Adrenal gland (tissue), 12 donors: ENCODE data around the gene TENM4. TPM values are rescaled to one million over a fixed set of nuclear protein-coding genes. Genes with fewer than 3 reads are reported as not detected.

ENCODE experiments used
- DNase-seq, 7 donors: peaks; one replicate each; pipeline ENCODE4 v3.0.0-alpha.2; 2019 to 2020
- H3K27ac ChIP-seq, 5 donors: fragments of 200-600 bp; sonication (generic) in 4 of 5; 1 replicate in 3 of 5; 2 replicates in 2 of 5; pipeline versions ENCODE4 v1.5.1 to v1.8.0; 2016 to 2020; ENCODE audit warnings: mild to moderate bottlenecking in 1 of 5
- H3K27me3 ChIP-seq: fragments of 200-600 bp; 2 replicates; pipeline ENCODE4 v1.8.0; 2021
- H3K36me3 ChIP-seq, 2 donors: fragments of 200-600 bp; replicated peaks in 1 of 2; 1 replicate in 1 of 2; 2 replicates in 1 of 2; pipeline versions ENCODE4 v1.5.1 to v1.8.0; 2018 to 2022
- H3K4me1 ChIP-seq, 2 donors: fragments of 200-600 bp; replicated peaks in 1 of 2; 1 replicate in 1 of 2; 2 replicates in 1 of 2; pipeline versions ENCODE4 v1.5.1 to v1.8.0; 2018 to 2021
- H3K4me3 ChIP-seq, 4 donors: fragments of 200-600 bp; sonication (generic) in 3 of 4; one replicate each; pipeline ENCODE4 v1.5.1; 2016 to 2018
- H3K9me3 ChIP-seq, 3 donors: fragments of 200-600 bp; sonication (generic) in 1 of 3; replicated peaks in 1 of 3; 1 replicate in 2 of 3; 2 replicates in 1 of 3; pipeline versions ENCODE4 v1.5.1 to v1.8.0; 2016 to 2021
- POLR2A ChIP-seq, 2 donors: fragments of 450-650 bp; IDR thresholded peaks; one replicate each; pipeline ENCODE4 v1.6.1; 2017; ENCODE audit warnings: antibody characterized with exemption in 2 of 2, mild to moderate bottlenecking in 2 of 2, moderate library complexity in 1 of 2
- WGBS, 4 donors: extraction: QIAGEN DNeasy Blood & Tissue Kit in 2 of 4; methylation state at CpG; one replicate each; pipeline versions ENCODE4 v1.1.5 to v1.1.7; 2013 to 2017; 5-methylcytosine and 5-hydroxymethylcytosine counted together
- intact Hi-C, 2 donors: fragments of 100-400 bp; cut with DNase I; formaldehyde crosslinking; loops; one replicate each; pipeline versions ENCODE4 v1.14.1 to v1.15.0; 2022 to 2023
- polyA plus RNA-seq, 3 donors: library from polyadenylated mRNA; stranded (reverse); fragments of 200-250 nt in 2 of 3; fragments of 350-450 nt in 1 of 3; fragmentation: Illumina TruSeq in 1 of 3; extraction: RNeasy Lipid Tissue Mini Kit (QIAGEN cat#74804) in 1 of 3; gene quantifications; one replicate each; pipeline ENCODE4 v1.2.3, GENCODE V29; 2013 to 2014
- total RNA-seq, 9 donors: library from RNA; depleted of rRNA in 4 of 9; stranded (reverse); fragments of >200 nt in 4 of 9; fragments of 120-200 nt in 1 of 9; fragmentation: NEBNext Ultra II Directional in 1 of 9; extraction: Animal tissue kit (Norgen Biotek cat#: 25700) in 1 of 9; gene quantifications; one replicate each; pipeline versions ENCODE4 v1.1.0 to v1.2.4, GENCODE V29; 2013 to 2023
- TF ChIP-seq, protein P1 (sequence below), 6 experiments: fragments of 450-650 bp in 4 of 6; fragments of 200-600 bp in 2 of 6; sonication (generic) in 1 of 6; IDR thresholded peaks; 1 replicate in 5 of 6; 2 replicates in 1 of 6; pipeline versions ENCODE4 v1.5.1 to v1.8.0; 2016 to 2021; ENCODE audit warnings: antibody characterized with exemption in 6 of 6, mild to moderate bottlenecking in 2 of 6, moderate library complexity in 1 of 6
- donor health status: healthy with polysubstance abuse.
- donor health status: Bipolar disorder and iron deficiency.
- donor health status: DM: yes; HTN: yes; CAD: no.
- donor health status: DM: no; HTN: no; CAD: no.
- donor health status: DM: no; HTN: no; CAD: no.
- donor health status: DM: yes; HTN: yes; CAD: no.

Gene TENM4
- total and polyA plus RNA-seq, 12 donors = 0.74 to 24.9 (median 6.7) TPM

DNA sequence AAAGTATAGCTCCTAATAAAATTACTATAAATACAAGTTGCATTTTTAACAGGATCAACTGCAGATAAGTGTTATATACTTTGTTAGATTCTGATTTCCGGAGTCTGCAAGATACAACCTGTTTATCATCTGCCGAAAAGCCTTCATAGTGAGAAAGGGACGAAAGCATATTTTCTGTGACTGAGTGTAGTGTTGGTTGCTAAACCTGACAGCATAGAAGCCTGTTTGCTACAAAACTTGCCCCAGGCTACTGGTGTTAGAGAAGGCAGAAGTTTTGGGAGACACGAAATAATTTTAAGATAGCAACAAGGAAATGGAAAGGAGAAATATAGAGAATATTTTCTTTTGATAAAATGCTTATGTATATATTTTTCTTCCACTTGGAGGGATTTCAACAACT lies 622.6 kb downstream of the TENM4 start:
- intact Hi-C loops = no loop called here
- Histone ChIP-seq H3K4me1 (peaks cover 0 to under 1% of the 10 kb centered on the region in 2 donors), H3K27ac (no peak overlapping the region), H3K36me3 (no peaks in the 10 kb centered on the region), H3K9me3 (no peaks in the 10 kb centered on the region), H3K4me3 (no peak overlapping the region), H3K27me3 (no peaks in the 10 kb centered on the region)
- TF ChIP-seq, protein P1, sequence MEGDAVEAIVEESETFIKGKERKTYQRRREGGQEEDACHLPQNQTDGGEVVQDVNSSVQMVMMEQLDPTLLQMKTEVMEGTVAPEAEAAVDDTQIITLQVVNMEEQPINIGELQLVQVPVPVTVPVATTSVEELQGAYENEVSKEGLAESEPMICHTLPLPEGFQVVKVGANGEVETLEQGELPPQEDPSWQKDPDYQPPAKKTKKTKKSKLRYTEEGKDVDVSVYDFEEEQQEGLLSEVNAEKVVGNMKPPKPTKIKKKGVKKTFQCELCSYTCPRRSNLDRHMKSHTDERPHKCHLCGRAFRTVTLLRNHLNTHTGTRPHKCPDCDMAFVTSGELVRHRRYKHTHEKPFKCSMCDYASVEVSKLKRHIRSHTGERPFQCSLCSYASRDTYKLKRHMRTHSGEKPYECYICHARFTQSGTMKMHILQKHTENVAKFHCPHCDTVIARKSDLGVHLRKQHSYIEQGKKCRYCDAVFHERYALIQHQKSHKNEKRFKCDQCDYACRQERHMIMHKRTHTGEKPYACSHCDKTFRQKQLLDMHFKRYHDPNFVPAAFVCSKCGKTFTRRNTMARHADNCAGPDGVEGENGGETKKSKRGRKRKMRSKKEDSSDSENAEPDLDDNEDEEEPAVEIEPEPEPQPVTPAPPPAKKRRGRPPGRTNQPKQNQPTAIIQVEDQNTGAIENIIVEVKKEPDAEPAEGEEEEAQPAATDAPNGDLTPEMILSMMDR (IDR thresholded peaks at IDR 0.05) = no peak
- TF ChIP-seq POLR2A (IDR thresholded peaks at IDR 0.05) = no peak
- 87 to 91% (median 91%) methylated on average over 4 of the region's 4 CpGs for WGBS, 4 donors
- DNase-seq = no peak

DNA sequence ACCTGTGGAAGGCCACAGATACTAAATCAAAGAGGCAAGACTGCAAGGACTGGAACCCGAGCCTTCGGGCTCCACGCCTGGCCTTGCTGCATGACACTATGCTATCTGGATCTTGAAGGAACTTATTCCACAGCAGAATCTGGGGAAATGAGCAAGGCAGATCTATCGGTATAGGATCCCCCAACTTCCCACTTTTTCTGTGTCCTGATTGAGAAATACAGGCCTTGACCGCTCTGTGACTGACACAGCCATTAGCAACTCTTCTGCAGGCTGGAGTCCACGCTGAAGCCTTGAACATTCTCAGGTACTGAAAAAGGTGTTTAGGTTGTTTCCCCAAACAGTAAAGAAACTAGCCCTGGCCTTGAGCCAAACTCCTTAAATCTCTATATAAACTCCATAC lies 625.0 kb downstream of the TENM4 start:
- Histone ChIP-seq H3K9me3 (no peaks in the 10 kb centered on the region), H3K27me3 (no peaks in the 10 kb centered on the region), H3K27ac (no peak overlapping the region), H3K4me1 (no peaks in the 10 kb centered on the region), H3K4me3 (no peak overlapping the region), H3K36me3 (no peaks in the 10 kb centered on the region)
- DNase-seq = no peak
- WGBS, 4 donors = 81 to 87% (median 85%) methylated on average over 6 of the region's 6 CpGs
- intact Hi-C loops = no loop called here
- TF ChIP-seq POLR2A (IDR thresholded peaks at IDR 0.05) = no peak

DNA sequence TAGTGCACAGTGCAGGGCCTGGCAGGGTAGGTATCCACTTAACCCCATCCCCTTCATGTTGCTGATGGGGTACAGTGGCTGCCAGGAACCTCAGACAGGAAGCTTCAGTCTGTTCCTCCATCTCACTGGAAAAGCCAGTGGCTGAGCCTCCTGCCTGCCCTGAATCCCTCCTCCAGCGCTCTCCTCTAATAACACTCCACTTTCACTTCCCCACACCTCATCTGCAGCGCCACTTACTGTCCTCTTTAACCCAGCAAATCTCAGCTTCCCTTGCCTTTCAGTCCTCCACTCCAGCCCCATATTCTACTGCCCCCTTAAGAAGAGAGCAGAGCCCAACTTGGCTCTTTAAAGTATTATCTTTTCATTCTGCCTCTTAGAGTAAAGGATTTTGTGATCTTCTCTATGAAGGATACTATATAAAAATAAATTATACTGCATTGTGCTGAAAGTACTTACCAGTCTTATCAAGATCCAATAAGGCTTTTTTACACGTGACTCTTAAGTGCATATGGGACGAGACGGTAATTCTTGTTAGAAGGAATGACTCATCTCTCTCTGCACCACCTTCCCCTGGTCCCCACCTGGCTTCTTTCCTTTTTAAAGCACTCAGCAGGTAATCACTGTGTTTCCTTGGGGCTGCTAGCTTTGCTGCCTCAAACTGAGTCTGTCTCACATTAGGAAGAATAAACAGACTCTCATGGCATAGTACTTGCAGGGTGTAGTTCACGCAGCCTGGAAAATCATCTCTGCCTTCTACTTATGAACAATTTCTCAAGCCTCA lies 628.1 kb downstream of the TENM4 start:
- Histone ChIP-seq H3K9me3 (no peaks in the 10 kb centered on the region), H3K4me1 (peaks cover 0 to 11% of the 10 kb centered on the region in 2 donors), H3K27ac (no peak overlapping the region), H3K27me3 (no peaks in the 10 kb centered on the region), H3K4me3 (no peak overlapping the region), H3K36me3 (no peaks in the 10 kb centered on the region)
- TF ChIP-seq POLR2A (IDR thresholded peaks at IDR 0.05) = no peak
- TF ChIP-seq, protein P1 (IDR thresholded peaks at IDR 0.05) = peak in 1 of 6 experiments; percentile 9
- peak in 1 of 7 donors; percentile 22 for DNase-seq
- intact Hi-C loops = no loop called here
- 85 to 93% (median 90%) methylated on average over 6 of the region's 6 CpGs for WGBS, 4 donors

GRCh38 chr11:78810559-78811009 lies 630.2 kb downstream of the TENM4 start:
- no peak for TF ChIP-seq POLR2A (IDR thresholded peaks at IDR 0.05)
- TF ChIP-seq, protein P1 (IDR thresholded peaks at IDR 0.05) = no peak
- Histone ChIP-seq H3K4me3 (no peak overlapping the region), H3K27ac (peak overlapping the region in 2 of 5 donors; percentile 14 to 31), H3K4me1 (peaks cover 0 to 17% of the 10 kb centered on the region in 2 donors), H3K9me3 (no peaks in the 10 kb centered on the region), H3K36me3 (no peaks in the 10 kb centered on the region), H3K27me3 (no peaks in the 10 kb centered on the region)
- 75 to 81% (median 79%) methylated on average over 7 of the region's 7 CpGs for WGBS, 4 donors
- intact Hi-C loops = no loop called here
- no peak for DNase-seq
